ENCODE results near the gene NPBWR2.
"Not testable (repeated sequence)": the region's sequence is repeated elsewhere in the genome, so short reads cannot be mapped to it uniquely, and the experiment has no call there.

Gene NPBWR2

DNA sequence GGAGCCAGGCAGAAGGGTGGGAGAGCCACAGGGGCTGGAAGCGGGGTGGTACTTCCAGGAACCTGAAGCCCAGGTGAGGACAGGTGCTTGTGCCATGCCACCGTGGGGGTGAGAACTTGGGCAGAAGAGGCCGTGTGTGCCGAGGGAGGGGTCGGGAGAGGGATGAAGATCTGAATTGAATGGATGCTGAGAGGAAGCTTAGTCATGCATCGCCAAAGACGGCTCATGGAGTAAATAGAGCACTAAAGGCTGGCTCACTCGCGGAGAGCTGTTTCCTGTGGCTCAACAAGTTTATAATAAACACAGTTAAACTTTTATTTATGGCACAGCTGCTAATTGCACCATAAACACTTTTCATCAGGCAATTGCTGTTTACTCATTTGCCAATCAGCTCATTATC is 35.2 kb upstream of the NPBWR2 start:
- peaks cover 9 to 13% of the 10 kb centered on the region in 2 donors for H3K27me3 ChIP-seq (ENCODE audit: control insufficient read depth in 1 of 2, insufficient read depth in 2 of 2, low read length in 2 of 2)
- no peaks in the 10 kb centered on the region for H3K4me1 ChIP-seq (ENCODE audit: control insufficient read depth, insufficient read depth, low read length)
- H3K9me3 ChIP-seq (ENCODE audit: control insufficient read depth in 2 of 2, low read length in 2 of 2), result peaks cover 0 to 9% of the 10 kb centered on the region in 2 donors
- H3K36me3 ChIP-seq (ENCODE audit: control insufficient read depth in 2 of 2, insufficient read depth in 2 of 2, low read length in 2 of 2), result no peaks in the 10 kb centered on the region
- H3K9ac ChIP-seq (ENCODE audit: low read length in 2 of 2), result no peak overlapping the region
- no peak overlapping the region for H3K27ac ChIP-seq (ENCODE audit: low read length)
- no peak overlapping the region for H3K4me3 ChIP-seq (ENCODE audit: low read length in 2 of 2)

DNA sequence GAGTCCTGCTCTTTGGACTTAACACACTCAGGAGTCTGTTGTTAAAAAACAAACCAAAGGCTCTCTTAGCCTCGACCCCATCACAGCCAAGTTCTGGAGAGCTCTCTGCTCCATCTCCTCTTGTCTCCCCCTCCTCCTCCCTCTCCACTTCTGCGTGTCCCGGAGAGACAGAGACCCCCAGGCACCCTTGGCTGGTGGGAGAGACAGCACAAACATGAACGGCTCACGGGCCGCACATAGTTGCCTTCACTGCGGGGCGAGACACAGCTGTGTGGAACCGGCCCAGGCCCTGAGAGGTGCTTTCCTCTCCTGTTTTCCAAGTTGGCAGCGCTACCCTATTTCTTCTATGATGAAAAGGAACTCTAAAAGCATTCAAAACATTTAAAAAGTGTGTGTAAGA is 33.6 kb upstream of the NPBWR2 start:
- peaks cover 0 to 9% of the 10 kb centered on the region in 2 donors for H3K9me3 ChIP-seq (ENCODE audit: control insufficient read depth in 2 of 2, low read length in 2 of 2)
- no peak overlapping the region for H3K4me3 ChIP-seq (ENCODE audit: low read length in 2 of 2)
- H3K27ac ChIP-seq (ENCODE audit: low read length), result no peak overlapping the region
- peaks cover 9 to 10% of the 10 kb centered on the region in 2 donors for H3K27me3 ChIP-seq (ENCODE audit: control insufficient read depth in 1 of 2, insufficient read depth in 2 of 2, low read length in 2 of 2)
- H3K4me1 ChIP-seq (ENCODE audit: control insufficient read depth, insufficient read depth, low read length), result no peaks in the 10 kb centered on the region
- H3K36me3 ChIP-seq (ENCODE audit: control insufficient read depth in 2 of 2, insufficient read depth in 2 of 2, low read length in 2 of 2), result no peaks in the 10 kb centered on the region
- no peak overlapping the region for H3K9ac ChIP-seq (ENCODE audit: low read length in 2 of 2)

DNA sequence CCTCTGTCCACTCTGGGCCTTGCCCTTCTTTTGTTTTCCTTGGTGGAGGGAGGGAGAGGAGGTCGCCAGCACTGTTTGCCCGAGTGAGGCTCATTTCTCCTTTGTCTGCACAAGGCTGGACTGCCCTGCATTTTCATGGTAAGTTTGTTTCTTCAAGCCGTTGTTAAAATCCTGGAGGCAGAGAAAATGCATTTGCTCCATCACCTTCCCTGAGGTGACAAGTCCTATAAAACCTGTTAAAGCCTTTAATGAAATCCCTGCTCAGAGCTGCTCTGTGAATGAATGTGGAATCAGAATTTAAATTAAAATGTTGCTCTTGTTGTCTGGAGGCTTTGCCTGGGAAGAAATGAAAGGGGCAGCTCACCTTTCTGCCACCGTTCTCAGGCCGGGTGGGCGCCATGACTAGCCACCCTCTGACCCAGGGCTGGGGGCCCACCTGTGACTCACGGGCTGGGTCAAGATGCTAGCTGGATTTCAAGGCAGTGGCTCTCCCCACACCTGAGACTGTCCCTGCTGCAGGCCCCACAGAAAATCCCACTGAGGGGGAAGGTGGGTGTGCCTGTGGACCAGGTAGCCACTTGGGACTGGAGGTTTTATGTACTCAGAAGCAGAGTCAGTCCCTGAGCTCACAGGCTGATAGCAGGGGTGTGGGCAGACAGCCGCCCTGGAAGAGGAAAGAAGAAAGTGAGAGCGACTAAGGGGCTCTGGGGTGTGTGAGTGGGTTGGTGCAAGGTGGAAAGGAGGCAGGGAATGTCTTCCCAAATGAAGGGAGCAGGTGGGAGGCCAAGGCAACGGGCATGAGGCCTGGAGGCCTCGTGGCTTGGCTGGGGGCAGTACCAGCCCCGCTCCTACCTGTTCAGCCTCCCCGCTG is 32.9 kb upstream of the NPBWR2 start:
- Histone ChIP-seq H3K27me3 (ENCODE audit: control insufficient read depth in 1 of 2, insufficient read depth in 2 of 2, low read length in 2 of 2) (peaks cover 6 to 12% of the 10 kb centered on the region in 2 donors), H3K4me1 (ENCODE audit: control insufficient read depth, insufficient read depth, low read length) (no peaks in the 10 kb centered on the region), H3K27ac (ENCODE audit: low read length) (no peak overlapping the region), H3K4me3 (ENCODE audit: low read length in 2 of 2) (no peak overlapping the region), H3K9me3 (ENCODE audit: control insufficient read depth in 2 of 2, low read length in 2 of 2) (peaks cover 0 to 6% of the 10 kb centered on the region in 2 donors), H3K9ac (ENCODE audit: low read length in 2 of 2) (no peak overlapping the region), H3K36me3 (ENCODE audit: control insufficient read depth in 2 of 2, insufficient read depth in 2 of 2, low read length in 2 of 2) (no peaks in the 10 kb centered on the region)

DNA sequence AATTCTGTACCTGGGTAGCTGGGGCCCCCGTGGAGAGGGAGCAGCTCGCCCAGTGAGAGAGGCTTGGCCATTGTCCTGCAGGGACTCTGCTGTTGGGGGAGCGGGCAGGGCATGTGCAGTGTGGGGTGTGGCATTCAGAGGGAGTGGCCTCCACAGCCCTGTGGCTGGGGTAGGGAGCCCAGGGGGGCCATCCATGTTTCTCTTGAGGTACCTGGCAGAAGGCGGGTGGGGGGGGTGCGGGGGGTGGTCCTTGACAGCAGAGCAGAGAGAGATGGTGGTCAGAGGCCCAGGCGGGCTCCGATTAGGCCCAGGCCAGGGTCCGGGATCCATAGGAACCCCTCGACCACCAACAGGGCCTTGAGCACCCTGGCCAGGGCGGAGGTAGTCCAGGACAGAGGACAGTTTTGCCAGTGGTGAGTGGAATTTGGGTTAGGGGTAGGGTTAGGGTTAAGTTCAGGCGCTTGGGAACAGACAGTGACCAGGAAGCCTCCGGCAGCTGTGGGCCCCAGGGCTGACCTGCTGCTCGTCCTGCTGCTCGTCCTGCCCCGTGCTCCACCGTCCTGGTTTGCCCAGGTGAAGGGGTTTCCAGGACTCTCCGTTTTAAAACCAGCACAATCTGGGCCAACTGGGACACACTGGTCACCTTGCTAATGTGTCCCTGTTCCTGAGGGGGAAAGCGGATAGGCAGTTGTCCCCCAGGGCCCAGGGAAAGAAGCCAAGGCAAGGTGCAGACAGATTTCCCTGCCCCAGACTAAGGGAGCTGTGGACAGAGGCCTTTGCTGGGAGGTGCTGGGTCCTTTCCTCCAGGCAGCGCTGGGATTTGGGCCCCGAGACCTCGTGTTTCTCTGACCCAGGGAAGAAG is 32.1 kb upstream of the NPBWR2 start:
- no peaks in the 10 kb centered on the region for H3K9me3 ChIP-seq (ENCODE audit: control insufficient read depth in 2 of 2, low read length in 2 of 2)
- H3K4me1 ChIP-seq (ENCODE audit: control insufficient read depth, insufficient read depth, low read length), result no peaks in the 10 kb centered on the region
- no peaks in the 10 kb centered on the region for H3K36me3 ChIP-seq (ENCODE audit: control insufficient read depth in 2 of 2, insufficient read depth in 2 of 2, low read length in 2 of 2)
- H3K9ac ChIP-seq (ENCODE audit: low read length in 2 of 2), result no peak overlapping the region
- H3K27me3 ChIP-seq (ENCODE audit: control insufficient read depth in 1 of 2, insufficient read depth in 2 of 2, low read length in 2 of 2), result peaks cover 6 to 12% of the 10 kb centered on the region in 2 donors
- no peak overlapping the region for H3K4me3 ChIP-seq (ENCODE audit: low read length in 2 of 2)
- H3K27ac ChIP-seq (ENCODE audit: low read length), result no peak overlapping the region

DNA sequence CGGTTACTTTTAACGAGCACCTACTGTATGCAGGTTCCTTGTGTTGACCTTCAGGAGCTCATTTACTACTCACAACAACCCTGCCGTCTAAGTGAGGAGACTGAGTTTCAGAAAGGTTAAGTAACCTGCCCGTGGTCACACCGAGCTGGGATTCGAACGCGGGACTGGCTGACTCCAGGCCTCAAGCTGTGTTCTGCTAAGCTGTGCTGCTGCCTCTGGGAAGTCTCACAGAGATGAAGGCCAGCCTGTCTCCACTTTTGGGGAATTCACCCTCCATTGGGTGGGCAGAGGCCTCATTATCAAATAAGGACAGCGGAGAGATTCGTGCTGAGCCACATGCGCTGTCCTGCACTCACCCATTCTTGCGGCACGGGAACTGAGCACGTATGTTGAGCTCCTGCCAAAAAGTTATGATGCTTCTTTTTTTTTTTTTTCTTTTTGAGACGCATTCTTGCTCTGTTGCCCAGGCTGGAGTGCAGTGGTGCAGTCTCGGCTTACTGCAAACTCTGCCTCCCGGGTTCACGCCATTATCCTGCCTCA is 31.0 kb upstream of the NPBWR2 start:
- Histone ChIP-seq H3K27ac (ENCODE audit: low read length) (no peak overlapping the region), H3K27me3 (ENCODE audit: control insufficient read depth in 1 of 2, insufficient read depth in 2 of 2, low read length in 2 of 2) (peaks cover 6 to 12% of the 10 kb centered on the region in 2 donors), H3K4me1 (ENCODE audit: control insufficient read depth, insufficient read depth, low read length) (no peaks in the 10 kb centered on the region), H3K9ac (ENCODE audit: low read length in 2 of 2) (no peak overlapping the region), H3K36me3 (ENCODE audit: control insufficient read depth in 2 of 2, insufficient read depth in 2 of 2, low read length in 2 of 2) (no peaks in the 10 kb centered on the region), H3K4me3 (ENCODE audit: low read length in 2 of 2) (no peak overlapping the region), H3K9me3 (ENCODE audit: control insufficient read depth in 2 of 2, low read length in 2 of 2) (no peaks in the 10 kb centered on the region)

DNA sequence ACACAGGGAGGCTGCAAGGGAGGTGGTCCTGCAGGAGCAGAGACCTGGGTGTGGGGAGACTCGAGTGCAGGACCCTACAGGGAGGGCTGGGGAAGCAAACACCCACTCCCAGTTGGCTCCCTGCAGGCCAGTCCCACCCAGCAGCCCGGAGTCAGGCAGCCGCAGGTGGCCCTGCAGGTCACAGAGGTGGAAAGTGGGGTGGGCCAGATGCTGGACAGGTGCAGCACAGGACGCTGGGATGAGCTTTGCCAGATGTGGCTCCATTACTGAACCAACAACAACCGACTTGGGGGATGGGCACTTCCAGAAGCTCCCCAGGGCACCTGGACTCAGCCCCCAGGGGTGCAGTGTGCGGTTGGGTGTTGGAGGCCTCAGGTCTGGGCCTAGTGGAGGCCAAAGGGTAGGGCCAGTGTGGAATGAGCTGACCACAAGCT is 30.2 kb upstream of the NPBWR2 start:
- H3K4me3 ChIP-seq (ENCODE audit: low read length in 2 of 2), result no peak overlapping the region
- no peaks in the 10 kb centered on the region for H3K36me3 ChIP-seq (ENCODE audit: control insufficient read depth in 2 of 2, insufficient read depth in 2 of 2, low read length in 2 of 2)
- H3K4me1 ChIP-seq (ENCODE audit: control insufficient read depth, insufficient read depth, low read length), result no peaks in the 10 kb centered on the region
- peaks cover 3 to 10% of the 10 kb centered on the region in 2 donors for H3K27me3 ChIP-seq (ENCODE audit: control insufficient read depth in 1 of 2, insufficient read depth in 2 of 2, low read length in 2 of 2)
- H3K9me3 ChIP-seq (ENCODE audit: control insufficient read depth in 2 of 2, low read length in 2 of 2), result no peaks in the 10 kb centered on the region
- H3K27ac ChIP-seq (ENCODE audit: low read length), result no peak overlapping the region
- H3K9ac ChIP-seq (ENCODE audit: low read length in 2 of 2), result no peak overlapping the region

DNA sequence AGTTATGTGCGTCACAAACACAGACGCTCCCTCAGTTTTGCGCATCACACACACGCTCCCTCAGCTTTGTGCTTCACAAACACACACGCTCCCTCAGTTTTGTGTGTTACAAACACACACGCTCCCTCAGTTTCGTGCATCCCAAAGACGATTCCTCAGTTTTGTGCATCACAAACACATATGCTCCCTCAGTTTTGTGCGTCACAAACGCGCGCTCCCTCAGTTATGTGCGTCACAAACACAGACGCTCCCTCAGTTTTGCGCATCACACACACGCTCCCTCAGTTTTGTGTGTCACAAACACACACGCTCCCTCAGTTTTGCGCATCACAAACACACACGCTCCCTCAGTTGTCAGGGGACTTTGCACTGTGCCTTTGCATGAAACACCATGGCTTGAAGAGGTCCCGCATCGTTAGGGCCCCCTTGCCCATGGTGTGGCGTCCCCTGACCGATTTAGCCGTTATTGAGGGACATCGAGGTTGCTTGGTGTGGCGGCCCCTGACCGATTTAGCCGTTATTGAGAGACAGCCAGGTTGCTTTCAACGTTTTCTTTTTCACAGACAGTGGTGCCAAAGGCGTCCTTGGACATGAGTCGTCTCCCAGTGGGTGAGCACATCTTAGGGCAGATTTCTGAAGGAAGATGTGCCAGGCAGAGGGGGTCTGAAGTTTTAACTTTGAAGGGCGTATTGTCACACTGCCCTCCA is 28.8 kb upstream of the NPBWR2 start:
- Histone ChIP-seq H3K4me3 (ENCODE audit: low read length in 2 of 2) (no peak overlapping the region), H3K27me3 (ENCODE audit: control insufficient read depth in 1 of 2, insufficient read depth in 2 of 2, low read length in 2 of 2) (peaks cover 0 to 9% of the 10 kb centered on the region in 2 donors), H3K27ac (ENCODE audit: low read length) (no peak overlapping the region), H3K9me3 (ENCODE audit: control insufficient read depth in 2 of 2, low read length in 2 of 2) (no peaks in the 10 kb centered on the region), H3K36me3 (ENCODE audit: control insufficient read depth in 2 of 2, insufficient read depth in 2 of 2, low read length in 2 of 2) (no peaks in the 10 kb centered on the region), H3K4me1 (ENCODE audit: control insufficient read depth, insufficient read depth, low read length) (no peaks in the 10 kb centered on the region), H3K9ac (ENCODE audit: low read length in 2 of 2) (no peak overlapping the region)

DNA sequence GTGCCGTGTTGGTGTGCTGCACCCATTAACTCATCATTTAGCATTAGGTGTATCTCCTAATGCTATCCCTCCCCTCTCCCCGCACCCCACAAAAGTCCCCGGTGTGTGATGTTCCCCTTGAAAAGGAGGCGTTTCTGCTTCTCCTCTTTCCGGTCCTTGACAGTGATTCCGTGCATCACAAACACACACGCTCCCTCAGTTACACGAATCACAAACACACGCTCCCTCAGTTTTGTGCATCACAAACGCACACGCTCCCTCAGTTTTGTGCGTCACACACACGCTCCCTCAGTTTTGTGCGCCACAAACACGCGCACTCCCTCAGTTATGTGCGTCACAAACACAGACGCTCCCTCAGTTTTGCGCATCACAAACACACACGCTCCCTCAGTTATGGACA is 27.4 kb upstream of the NPBWR2 start:
- H3K27ac ChIP-seq (ENCODE audit: low read length); H3K4me3 ChIP-seq (ENCODE audit: low read length in 2 of 2); H3K4me1 ChIP-seq (ENCODE audit: control insufficient read depth, insufficient read depth, low read length); H3K36me3 ChIP-seq (ENCODE audit: control insufficient read depth in 2 of 2, insufficient read depth in 2 of 2, low read length in 2 of 2); H3K27me3 ChIP-seq (ENCODE audit: control insufficient read depth in 1 of 2, insufficient read depth in 2 of 2, low read length in 2 of 2); H3K9ac ChIP-seq (ENCODE audit: low read length in 2 of 2); H3K9me3 ChIP-seq (ENCODE audit: control insufficient read depth in 2 of 2, low read length in 2 of 2): not testable (repeated sequence)

DNA sequence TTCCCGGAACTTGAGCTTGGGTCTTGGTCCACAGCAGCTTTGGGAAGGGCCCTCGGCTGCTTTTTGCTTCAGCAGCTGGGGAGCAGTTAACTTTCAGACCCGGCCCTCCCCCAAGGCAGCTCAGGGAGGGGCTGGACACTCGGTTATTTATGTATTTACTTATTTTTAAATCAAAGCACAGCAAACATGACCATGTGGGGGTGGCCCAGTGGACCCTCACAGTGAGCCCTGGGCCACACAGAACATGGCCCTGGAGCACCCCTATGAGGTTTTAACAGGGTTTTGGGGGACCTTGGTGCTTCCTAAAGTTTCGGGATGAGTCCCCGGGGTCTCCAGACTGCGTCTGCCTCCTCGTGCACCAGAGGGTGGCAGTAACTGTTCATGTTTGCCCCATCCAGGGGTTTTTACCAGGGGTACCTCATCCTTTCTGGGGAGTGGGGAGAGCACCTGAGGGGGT is 26.6 kb upstream of the NPBWR2 start:
- no peaks in the 10 kb centered on the region for H3K4me1 ChIP-seq (ENCODE audit: control insufficient read depth, insufficient read depth, low read length)
- H3K27ac ChIP-seq (ENCODE audit: low read length), result no peak overlapping the region
- H3K9ac ChIP-seq (ENCODE audit: low read length in 2 of 2), result no peak overlapping the region
- H3K36me3 ChIP-seq (ENCODE audit: control insufficient read depth in 2 of 2, insufficient read depth in 2 of 2, low read length in 2 of 2), result no peaks in the 10 kb centered on the region
- no peak overlapping the region for H3K4me3 ChIP-seq (ENCODE audit: low read length in 2 of 2)
- H3K27me3 ChIP-seq (ENCODE audit: control insufficient read depth in 1 of 2, insufficient read depth in 2 of 2, low read length in 2 of 2), result peaks cover 5 to 11% of the 10 kb centered on the region in 2 donors
- H3K9me3 ChIP-seq (ENCODE audit: control insufficient read depth in 2 of 2, low read length in 2 of 2), result no peaks in the 10 kb centered on the region

DNA sequence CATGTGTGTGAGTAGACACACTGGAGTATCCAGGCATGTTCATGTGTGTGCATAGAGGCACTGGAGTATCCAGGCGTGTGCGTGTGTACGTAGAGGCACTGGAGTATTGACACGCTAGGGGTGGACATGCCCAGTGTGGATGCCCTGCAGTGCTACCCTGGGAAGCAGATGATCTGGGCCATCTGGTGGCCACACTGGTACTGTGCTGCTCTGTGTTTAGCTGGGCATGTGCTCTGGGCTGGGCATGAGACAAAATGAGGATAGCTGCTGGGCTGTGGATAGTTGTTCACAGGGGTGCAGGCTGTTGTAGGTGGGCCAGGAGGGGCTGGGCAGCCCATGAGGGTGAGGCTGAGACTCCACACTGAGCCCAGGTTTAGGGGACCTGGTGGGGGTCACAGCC is 24.0 kb upstream of the NPBWR2 start:
- H3K9me3 ChIP-seq (ENCODE audit: control insufficient read depth in 2 of 2, low read length in 2 of 2), result peaks cover 0 to 2% of the 10 kb centered on the region in 2 donors
- no peaks in the 10 kb centered on the region for H3K4me1 ChIP-seq (ENCODE audit: control insufficient read depth, insufficient read depth, low read length)
- H3K9ac ChIP-seq (ENCODE audit: low read length in 2 of 2), result no peak overlapping the region
- no peak overlapping the region for H3K27ac ChIP-seq (ENCODE audit: low read length)
- peaks cover 5 to 9% of the 10 kb centered on the region in 2 donors for H3K27me3 ChIP-seq (ENCODE audit: control insufficient read depth in 1 of 2, insufficient read depth in 2 of 2, low read length in 2 of 2)
- no peaks in the 10 kb centered on the region for H3K36me3 ChIP-seq (ENCODE audit: control insufficient read depth in 2 of 2, insufficient read depth in 2 of 2, low read length in 2 of 2)
- H3K4me3 ChIP-seq (ENCODE audit: low read length in 2 of 2), result no peak overlapping the region
